ENCODE results near the gene ZBTB40.

The ZBTB40 gene

DNA sequence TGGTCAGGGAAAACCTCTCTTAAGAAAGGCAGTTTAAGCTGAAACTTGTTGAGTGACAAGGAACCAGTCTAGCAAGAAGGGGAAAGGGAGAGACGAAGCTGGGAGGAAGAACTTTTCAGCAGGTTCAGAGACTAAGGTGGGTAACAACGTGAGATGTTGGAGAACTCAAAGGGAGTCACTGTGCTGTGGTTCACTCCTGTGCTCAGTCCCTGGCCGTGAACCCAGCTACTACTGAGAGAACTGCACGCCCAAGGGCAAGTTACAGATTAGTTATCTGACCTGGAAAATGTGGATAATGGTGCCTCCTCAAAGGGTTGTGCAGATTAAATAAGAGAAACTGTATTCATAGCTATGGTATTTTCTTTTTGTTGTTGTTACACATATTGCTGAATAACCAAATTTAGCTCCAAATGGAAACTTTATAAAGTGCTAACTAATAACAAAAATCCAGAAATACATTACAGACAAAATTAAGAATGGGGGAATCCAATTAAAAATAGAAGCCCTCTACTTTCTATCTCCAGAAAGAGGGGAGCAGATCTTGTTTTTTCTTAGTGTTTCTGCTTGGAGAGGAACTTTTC, 2.9 kb downstream of the ZBTB40 start:
- DNase-seq (ENCODE audit: low read depth), result peak; percentile 6
- no peak overlapping the region for H3K4me3 ChIP-seq (ENCODE audit: low read length)

DNA sequence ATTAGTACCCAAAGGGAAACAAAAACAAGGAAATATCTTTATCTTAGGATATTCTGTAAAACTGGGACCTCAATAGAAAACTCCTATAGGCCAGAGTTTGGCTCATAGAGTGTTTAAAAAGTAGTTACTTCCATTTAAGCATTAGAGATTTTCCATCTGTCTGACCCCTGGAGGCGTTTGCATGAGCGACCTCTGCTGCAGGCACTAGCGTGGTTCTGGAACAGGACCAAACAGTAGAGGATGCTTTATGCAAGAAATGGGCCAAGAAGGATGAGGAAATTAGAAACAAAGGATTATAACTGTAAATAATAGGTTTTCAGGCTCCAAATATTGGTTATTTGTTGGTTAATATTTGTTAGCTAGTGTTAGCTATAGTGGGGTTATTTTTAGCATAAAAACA, 5.7 kb downstream of the ZBTB40 start:
- H3K4me3 ChIP-seq (ENCODE audit: low read length), result no peak overlapping the region
- no peaks in the 10 kb centered on the region for H3K36me3 ChIP-seq (ENCODE audit: control insufficient read depth, insufficient read depth, low read length, severe bottlenecking)
- no peaks in the 10 kb centered on the region for H3K27me3 ChIP-seq (replicated peaks; ENCODE audit: control insufficient read depth, insufficient read depth, low read length)
- H3K9ac ChIP-seq (ENCODE audit: low read length), result no peak overlapping the region
- H3K9me3 ChIP-seq (ENCODE audit: control insufficient read depth, low read length), result no peaks in the 10 kb centered on the region
- no peak for DNase-seq (ENCODE audit: low read depth)
- H3K4me1 ChIP-seq (ENCODE audit: control insufficient read depth, insufficient read depth, low read length), result peaks cover 21% of the 10 kb centered on the region

More for the DNA sequence above, 2.9 kb downstream of the ZBTB40 start:
- Histone ChIP-seq H3K36me3 (ENCODE audit: control insufficient read depth, insufficient read depth, low read length, severe bottlenecking) (no peaks in the 10 kb centered on the region), H3K27me3 (replicated peaks; ENCODE audit: control insufficient read depth, insufficient read depth, low read length) (no peaks in the 10 kb centered on the region), H3K9me3 (ENCODE audit: control insufficient read depth, low read length) (no peaks in the 10 kb centered on the region), H3K9ac (ENCODE audit: low read length) (no peak overlapping the region), H3K4me1 (ENCODE audit: control insufficient read depth, insufficient read depth, low read length) (peaks cover 21% of the 10 kb centered on the region)

DNA sequence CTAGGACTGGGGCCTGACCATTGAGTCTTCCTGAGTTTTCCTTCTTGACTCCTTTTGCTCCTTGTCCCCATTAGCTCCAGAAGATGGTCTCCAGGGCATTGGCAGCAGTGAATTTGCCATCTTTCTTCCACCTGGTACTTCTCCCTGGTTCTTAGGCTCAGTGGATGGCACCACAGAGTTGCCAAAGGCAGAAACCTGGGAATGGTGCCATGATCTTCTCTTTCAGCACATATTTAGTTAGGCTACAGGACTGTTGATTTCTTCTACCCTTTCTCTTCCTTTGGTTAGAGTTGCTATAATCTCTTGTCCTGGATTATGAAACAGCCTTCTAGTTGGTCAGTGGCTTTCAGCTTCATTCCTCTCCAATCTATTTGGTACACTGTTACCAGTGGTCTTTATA, 6.2 kb downstream of the ZBTB40 start:
- no peak overlapping the region for H3K9ac ChIP-seq (ENCODE audit: low read length)
- H3K4me1 ChIP-seq (ENCODE audit: control insufficient read depth, insufficient read depth, low read length), result peaks cover 18% of the 10 kb centered on the region
- no peak for DNase-seq (ENCODE audit: low read depth)
- H3K27me3 ChIP-seq (replicated peaks; ENCODE audit: control insufficient read depth, insufficient read depth, low read length), result no peaks in the 10 kb centered on the region
- no peaks in the 10 kb centered on the region for H3K9me3 ChIP-seq (ENCODE audit: control insufficient read depth, low read length)
- no peak overlapping the region for H3K4me3 ChIP-seq (ENCODE audit: low read length)
- H3K36me3 ChIP-seq (ENCODE audit: control insufficient read depth, insufficient read depth, low read length, severe bottlenecking), result no peaks in the 10 kb centered on the region

DNA sequence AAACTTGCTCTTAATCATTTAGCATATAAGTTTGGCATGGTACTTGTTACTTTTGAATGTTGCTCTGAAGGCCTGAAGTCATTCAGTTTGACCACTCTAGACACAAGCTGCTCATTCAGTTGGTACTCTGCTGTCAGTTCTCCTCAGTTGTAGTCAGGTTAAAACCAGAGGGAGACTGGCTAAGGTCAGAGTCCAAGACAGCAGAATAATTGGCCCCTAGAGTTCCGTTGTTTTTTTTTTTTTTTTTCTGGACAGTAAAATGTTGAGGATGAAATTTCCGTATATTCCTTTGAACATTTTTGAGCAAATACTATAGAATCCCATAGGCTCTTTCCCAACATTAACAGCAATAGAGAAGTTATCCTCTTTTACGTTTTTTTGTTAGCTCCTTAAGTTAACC, 9.4 kb downstream of the ZBTB40 start:
- peaks cover 13% of the 10 kb centered on the region for H3K4me1 ChIP-seq (ENCODE audit: control insufficient read depth, insufficient read depth, low read length)

DNA sequence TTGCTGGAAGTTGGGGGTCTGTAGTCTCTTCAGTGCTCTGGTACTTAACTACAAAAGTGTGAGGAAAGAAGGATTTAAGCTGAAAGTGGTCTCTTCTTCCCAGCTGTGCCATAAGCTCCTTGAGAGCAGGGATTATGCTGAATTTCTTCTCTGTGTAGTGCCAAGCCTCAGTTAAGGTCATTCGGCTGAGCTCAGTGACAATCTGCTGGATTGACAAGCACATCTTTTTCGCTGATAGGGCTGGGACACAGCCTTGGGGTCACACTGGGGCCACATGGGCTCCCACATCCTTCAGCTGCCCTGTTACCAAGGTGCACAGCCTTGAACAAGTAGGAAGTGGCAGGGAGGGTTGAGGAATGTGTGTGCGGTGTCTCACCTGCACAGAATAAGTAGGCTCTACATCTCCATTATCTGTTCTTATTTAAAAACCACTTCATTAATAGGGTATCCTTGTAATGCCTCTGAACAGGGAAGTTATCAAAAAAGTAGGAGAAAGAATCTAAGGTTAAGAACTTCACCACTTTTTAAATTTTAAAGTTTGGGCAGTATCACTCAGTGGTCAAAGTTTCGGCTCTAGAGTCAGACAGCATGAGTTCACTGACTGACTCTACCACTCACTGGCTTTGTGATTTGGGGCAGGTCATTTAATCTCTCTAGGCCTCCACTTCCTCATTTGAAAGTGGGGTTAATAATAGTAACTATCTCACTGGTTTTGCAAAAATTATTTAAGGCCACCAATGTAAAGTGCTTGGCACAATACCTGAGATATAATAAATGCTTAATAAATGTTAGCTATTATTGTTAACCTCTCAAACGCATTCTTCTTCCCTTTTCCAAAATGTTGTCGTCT, 10.3 kb downstream of the ZBTB40 start:
- Histone ChIP-seq H3K9ac (ENCODE audit: low read length) (no peak overlapping the region), H3K4me1 (ENCODE audit: control insufficient read depth, insufficient read depth, low read length) (peaks cover 13% of the 10 kb centered on the region), H3K4me3 (ENCODE audit: low read length) (no peak overlapping the region), H3K36me3 (ENCODE audit: control insufficient read depth, insufficient read depth, low read length, severe bottlenecking) (no peaks in the 10 kb centered on the region), H3K27me3 (replicated peaks; ENCODE audit: control insufficient read depth, insufficient read depth, low read length) (no peaks in the 10 kb centered on the region), H3K9me3 (ENCODE audit: control insufficient read depth, low read length) (peaks cover 3% of the 10 kb centered on the region)
- DNase-seq (ENCODE audit: low read depth), result no peak

More for the DNA sequence above, 9.4 kb downstream of the ZBTB40 start:
- Histone ChIP-seq H3K27me3 (replicated peaks; ENCODE audit: control insufficient read depth, insufficient read depth, low read length) (no peaks in the 10 kb centered on the region), H3K4me3 (ENCODE audit: low read length) (no peak overlapping the region), H3K36me3 (ENCODE audit: control insufficient read depth, insufficient read depth, low read length, severe bottlenecking) (no peaks in the 10 kb centered on the region), H3K9ac (ENCODE audit: low read length) (no peak overlapping the region), H3K9me3 (ENCODE audit: control insufficient read depth, low read length) (peaks cover 3% of the 10 kb centered on the region)
- no peak for DNase-seq (ENCODE audit: low read depth)

DNA sequence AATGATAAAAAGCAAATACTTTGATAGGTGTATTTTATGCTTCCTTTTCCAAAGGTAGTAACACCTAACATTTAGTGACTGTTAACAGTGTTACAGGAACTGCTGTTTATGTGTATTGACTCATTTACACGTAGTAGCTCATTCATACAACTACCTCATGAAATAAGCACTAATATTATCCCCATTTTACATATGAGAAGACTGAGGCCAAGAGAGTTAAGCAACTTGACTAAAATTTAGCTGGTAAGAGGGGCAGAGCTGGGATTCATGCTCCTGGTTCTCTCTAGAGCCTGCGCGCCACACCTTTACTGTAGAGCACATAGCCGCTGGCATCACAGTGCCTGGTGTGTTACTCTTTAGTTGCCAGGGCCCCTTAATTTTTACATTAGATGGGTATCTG, 11.3 kb downstream of the ZBTB40 start:
- no peak overlapping the region for H3K4me3 ChIP-seq (ENCODE audit: low read length)
- H3K27me3 ChIP-seq (replicated peaks; ENCODE audit: control insufficient read depth, insufficient read depth, low read length), result no peaks in the 10 kb centered on the region
- H3K9ac ChIP-seq (ENCODE audit: low read length), result no peak overlapping the region
- peaks cover 6% of the 10 kb centered on the region for H3K4me1 ChIP-seq (ENCODE audit: control insufficient read depth, insufficient read depth, low read length)
- no peak for DNase-seq (ENCODE audit: low read depth)
- H3K9me3 ChIP-seq (ENCODE audit: control insufficient read depth, low read length), result peaks cover 3% of the 10 kb centered on the region
- H3K36me3 ChIP-seq (ENCODE audit: control insufficient read depth, insufficient read depth, low read length, severe bottlenecking), result no peaks in the 10 kb centered on the region

DNA sequence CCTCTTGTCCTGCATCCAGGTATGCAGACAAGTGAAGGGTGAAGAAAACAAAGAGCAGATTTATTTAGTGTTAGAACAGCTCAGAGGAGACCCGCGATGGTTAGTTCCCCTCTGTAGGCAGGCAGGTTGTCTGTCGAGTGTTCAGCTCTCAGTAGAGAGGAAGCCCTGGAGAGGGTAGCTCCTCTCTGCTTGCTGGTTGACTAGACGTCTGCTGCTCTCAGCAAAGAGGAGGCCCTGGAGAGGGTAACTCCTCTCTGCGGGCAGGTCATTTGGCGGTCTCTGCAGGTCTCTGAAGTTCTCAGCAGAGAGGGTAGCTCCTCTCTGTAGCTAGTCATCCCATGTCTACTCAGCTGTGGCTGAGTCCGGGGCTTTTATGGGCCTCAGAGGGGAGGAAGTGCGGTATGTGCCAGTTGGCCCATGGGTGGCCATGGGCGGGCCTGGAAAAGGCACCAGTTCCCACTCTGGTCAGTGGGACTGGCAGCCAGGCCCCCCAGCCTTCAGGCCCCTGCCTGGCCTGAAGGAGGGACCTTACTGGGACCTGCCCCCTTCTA, 13.4 kb downstream of the ZBTB40 start:
- Histone ChIP-seq H3K27me3 (replicated peaks; ENCODE audit: control insufficient read depth, insufficient read depth, low read length) (no peaks in the 10 kb centered on the region), H3K9ac (ENCODE audit: low read length) (no peak overlapping the region), H3K9me3 (ENCODE audit: control insufficient read depth, low read length) (peaks cover 3% of the 10 kb centered on the region), H3K4me3 (ENCODE audit: low read length) (no peak overlapping the region), H3K36me3 (ENCODE audit: control insufficient read depth, insufficient read depth, low read length, severe bottlenecking) (no peaks in the 10 kb centered on the region), H3K4me1 (ENCODE audit: control insufficient read depth, insufficient read depth, low read length) (no peaks in the 10 kb centered on the region)
- DNase-seq (ENCODE audit: low read depth), result no peak

DNA sequence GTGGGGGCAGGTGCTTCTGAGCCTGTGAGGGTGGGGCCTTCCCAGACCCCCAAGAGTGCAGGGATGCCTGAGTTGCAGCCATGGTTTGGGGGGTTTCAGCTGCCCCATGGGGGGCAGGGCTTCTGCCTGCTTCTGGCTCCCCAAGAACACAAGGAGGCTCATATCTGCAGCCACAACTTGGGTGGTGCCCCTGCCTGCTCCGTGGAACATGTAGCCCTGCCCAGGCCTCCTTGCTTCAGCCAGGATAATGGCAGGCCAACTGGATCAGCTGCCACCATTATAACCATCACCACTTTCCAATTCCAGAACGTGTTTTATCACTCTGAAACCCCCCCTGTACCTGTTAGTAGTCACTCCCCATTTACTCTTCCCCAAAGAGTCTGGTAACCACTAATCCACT, 14.0 kb downstream of the ZBTB40 start:
- Histone ChIP-seq H3K9ac (ENCODE audit: low read length) (no peak overlapping the region), H3K9me3 (ENCODE audit: control insufficient read depth, low read length) (peaks cover 3% of the 10 kb centered on the region), H3K4me1 (ENCODE audit: control insufficient read depth, insufficient read depth, low read length) (peaks cover under 1% of the 10 kb centered on the region), H3K27me3 (replicated peaks; ENCODE audit: control insufficient read depth, insufficient read depth, low read length) (no peaks in the 10 kb centered on the region), H3K4me3 (ENCODE audit: low read length) (no peak overlapping the region), H3K36me3 (ENCODE audit: control insufficient read depth, insufficient read depth, low read length, severe bottlenecking) (no peaks in the 10 kb centered on the region)
- DNase-seq (ENCODE audit: low read depth), result no peak

DNA sequence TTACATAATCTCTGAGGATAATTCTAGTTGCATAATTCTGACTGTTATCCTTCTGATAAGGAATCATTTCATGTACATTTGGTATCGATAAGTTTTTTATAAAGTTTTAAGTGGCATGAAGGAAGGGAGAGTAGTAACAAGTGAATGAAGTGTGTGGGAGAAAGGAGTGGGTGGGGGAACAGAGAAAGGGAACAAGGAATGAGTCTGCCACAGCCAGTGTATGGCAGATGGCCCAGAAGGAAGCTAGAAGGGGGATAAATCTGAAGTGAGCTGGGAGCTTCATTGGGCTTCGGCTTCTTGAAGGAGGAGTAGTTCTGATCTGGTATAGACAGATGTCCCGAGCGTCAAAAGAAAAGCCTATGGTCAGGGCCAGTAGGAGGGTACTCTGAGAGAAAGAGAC, 18.6 kb downstream of the ZBTB40 start:
- H3K4me1 ChIP-seq (ENCODE audit: control insufficient read depth, insufficient read depth, low read length), result peaks cover 13% of the 10 kb centered on the region
- H3K9me3 ChIP-seq (ENCODE audit: control insufficient read depth, low read length), result peaks cover 2% of the 10 kb centered on the region
- no peaks in the 10 kb centered on the region for H3K27me3 ChIP-seq (replicated peaks; ENCODE audit: control insufficient read depth, insufficient read depth, low read length)
- H3K36me3 ChIP-seq (ENCODE audit: control insufficient read depth, insufficient read depth, low read length, severe bottlenecking), result no peaks in the 10 kb centered on the region
- no peak for DNase-seq (ENCODE audit: low read depth)
- H3K9ac ChIP-seq (ENCODE audit: low read length), result no peak overlapping the region
- no peak overlapping the region for H3K4me3 ChIP-seq (ENCODE audit: low read length)

DNA sequence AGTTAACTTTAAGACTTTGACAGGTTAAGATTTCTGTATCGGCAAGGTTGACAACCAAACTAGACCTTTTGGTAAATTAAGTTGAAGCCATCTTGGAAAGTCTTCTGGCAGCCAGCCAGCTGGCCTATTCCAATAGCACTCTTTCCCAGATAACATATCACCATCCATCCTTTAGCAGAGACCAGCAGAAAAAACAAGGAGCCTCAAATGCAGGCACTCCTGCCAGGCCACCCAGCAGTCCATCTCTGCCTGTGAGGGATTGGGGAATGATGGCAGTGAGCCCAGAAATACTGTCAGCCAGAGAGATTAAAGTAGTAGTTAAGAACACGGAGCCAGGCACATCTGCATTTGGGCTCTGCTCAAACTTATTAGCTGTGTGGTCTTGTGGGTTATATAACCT, 19.4 kb downstream of the ZBTB40 start:
- Histone ChIP-seq H3K36me3 (ENCODE audit: control insufficient read depth, insufficient read depth, low read length, severe bottlenecking) (no peaks in the 10 kb centered on the region), H3K9me3 (ENCODE audit: control insufficient read depth, low read length) (no peaks in the 10 kb centered on the region), H3K4me3 (ENCODE audit: low read length) (no peak overlapping the region), H3K27me3 (replicated peaks; ENCODE audit: control insufficient read depth, insufficient read depth, low read length) (no peaks in the 10 kb centered on the region), H3K9ac (ENCODE audit: low read length) (no peak overlapping the region), H3K4me1 (ENCODE audit: control insufficient read depth, insufficient read depth, low read length) (peaks cover 13% of the 10 kb centered on the region)
- DNase-seq (ENCODE audit: low read depth), result peak; percentile 3

DNA sequence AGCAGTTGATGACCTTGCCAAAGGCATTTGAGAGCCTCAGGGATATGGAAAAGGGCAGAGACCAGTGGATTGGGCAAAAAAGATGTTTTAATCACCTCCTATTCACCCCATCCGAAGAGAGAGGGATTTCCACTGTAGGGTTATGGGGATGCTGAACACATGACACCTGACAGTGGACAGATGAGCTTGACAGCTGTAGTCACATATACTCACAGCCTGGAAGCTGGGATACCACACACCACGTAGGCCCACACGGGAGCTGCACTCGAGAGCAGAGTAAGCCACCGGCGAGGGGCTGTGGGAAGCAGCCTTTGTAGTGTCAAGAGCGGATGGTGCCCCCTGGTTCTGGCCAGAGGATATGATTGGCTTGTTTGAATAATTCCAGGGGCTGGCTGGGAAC, 20.0 kb downstream of the ZBTB40 start:
- Histone ChIP-seq H3K27me3 (replicated peaks; ENCODE audit: control insufficient read depth, insufficient read depth, low read length) (no peaks in the 10 kb centered on the region), H3K4me1 (ENCODE audit: control insufficient read depth, insufficient read depth, low read length) (peaks cover 13% of the 10 kb centered on the region), H3K36me3 (ENCODE audit: control insufficient read depth, insufficient read depth, low read length, severe bottlenecking) (no peaks in the 10 kb centered on the region), H3K9me3 (ENCODE audit: control insufficient read depth, low read length) (no peaks in the 10 kb centered on the region), H3K9ac (ENCODE audit: low read length) (no peak overlapping the region), H3K4me3 (ENCODE audit: low read length) (no peak overlapping the region)
- no peak for DNase-seq (ENCODE audit: low read depth)
